Stimulated activated effector memory CD8-positive, alpha-beta T cell treated with anti-CD3 and anti-CD28 coated beads, Interleukin-12 subunit alpha, Interleukin-12 subunit beta, amount 100 ng/mL, for 72 hours (primary cell): Measurements from ENCODE around the gene KCNIP4.

Experiments used
- ATAC-seq: fragments of 150-1000 bp; cut with Tn5 transposase; 2 replicates; pipeline ENCODE4 v1.10.0; 2021
- DNase-seq, 2 donors: peaks; one replicate each; pipeline ENCODE4 v3.0.0; 2021 to 2022; ENCODE audit warnings: low spot score in 2 of 2
- H3K27ac Mint-ChIP-seq: one replicate; pipeline ENCODE4 v1.8.0; 2022; ENCODE audit warnings: mild to moderate bottlenecking, mixed read lengths
- H3K36me3 Mint-ChIP-seq: one replicate; pipeline ENCODE4 v1.8.0; 2022; ENCODE audit warnings: mild to moderate bottlenecking, mixed read lengths
- H3K4me1 Mint-ChIP-seq: one replicate; pipeline ENCODE4 v1.8.0; 2022; ENCODE audit warnings: mixed read lengths
- H3K4me3 Mint-ChIP-seq: one replicate; pipeline ENCODE4 v1.8.0; 2022; ENCODE audit warnings: mild to moderate bottlenecking, mixed read lengths
- H3K9me3 Mint-ChIP-seq: one replicate; pipeline ENCODE4 v1.8.0; 2022; ENCODE audit warnings: mixed read lengths

Gene KCNIP4

DNA sequence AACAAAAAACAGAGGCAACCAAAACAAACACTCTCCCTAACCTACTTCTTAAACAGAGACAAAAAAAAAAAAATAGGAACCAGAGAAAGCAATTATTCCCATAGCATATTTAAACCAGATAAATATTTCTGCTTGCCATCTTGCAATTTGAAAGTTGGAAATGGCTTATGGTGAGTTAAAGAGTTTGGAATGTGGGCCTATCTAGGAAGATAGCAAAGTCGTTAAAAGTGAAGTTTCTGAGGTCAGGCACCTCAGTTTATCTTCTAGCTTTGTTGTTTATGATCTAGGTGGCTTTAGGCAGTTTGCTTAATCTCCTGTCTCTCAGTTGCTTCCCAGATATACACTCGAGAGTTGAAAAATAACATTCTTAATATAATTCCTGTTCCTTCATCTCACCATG lies 284.2 kb downstream of the KCNIP4 start:
- no peak for ATAC-seq
- no peak for DNase-seq
- peaks cover 18% of the 10 kb centered on the region for H3K9me3 Mint-ChIP-seq
- no peaks in the 10 kb centered on the region for H3K36me3 Mint-ChIP-seq
- no peak overlapping the region for H3K27ac Mint-ChIP-seq
- no peak overlapping the region for H3K4me3 Mint-ChIP-seq
- H3K4me1 Mint-ChIP-seq, result no peaks in the 10 kb centered on the region

DNA sequence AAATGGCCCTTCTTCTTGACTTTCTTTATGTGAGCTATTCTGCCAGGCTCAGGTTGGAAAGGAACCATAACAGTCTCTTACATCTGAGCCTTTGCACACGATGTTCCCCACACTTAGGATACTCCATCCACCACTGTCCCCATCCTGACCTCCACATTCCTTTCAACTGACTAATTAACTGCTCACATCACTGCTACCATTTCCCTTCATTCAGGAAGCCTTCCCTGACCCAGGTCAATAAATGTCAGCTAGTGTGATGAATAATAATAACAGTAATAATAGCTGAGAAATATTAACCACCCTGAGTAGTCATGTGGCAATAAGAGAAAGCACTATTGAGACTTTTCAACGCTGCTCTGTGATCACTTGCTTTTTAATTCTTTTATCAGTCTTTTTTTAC lies 291.7 kb downstream of the KCNIP4 start:
- DNase-seq (no peak), ATAC-seq (no peak)
- Mint-ChIP-seq H3K4me3 (no peak overlapping the region), H3K27ac (no peak overlapping the region), H3K4me1 (no peaks in the 10 kb centered on the region), H3K9me3 (peaks cover 6% of the 10 kb centered on the region), H3K36me3 (no peaks in the 10 kb centered on the region)

DNA sequence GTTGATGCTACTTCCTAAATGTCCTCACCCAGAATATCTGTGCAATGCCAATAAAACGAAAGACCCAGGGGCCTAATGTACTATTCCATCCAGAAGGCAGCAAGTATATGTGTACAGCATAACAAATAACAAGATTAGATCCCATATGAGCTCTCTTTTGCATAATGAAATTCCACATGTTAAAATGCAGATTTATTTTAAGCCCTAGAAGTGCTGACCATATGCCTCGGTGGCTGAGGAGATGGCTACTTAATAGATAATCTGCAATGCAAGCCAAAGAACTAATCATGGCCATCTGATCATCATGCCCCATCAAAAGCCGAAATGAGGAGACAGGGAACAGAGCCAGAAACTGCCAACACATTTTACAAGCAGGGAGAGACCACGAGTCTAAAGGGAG lies 293.5 kb downstream of the KCNIP4 start:
- Mint-ChIP-seq H3K27ac (no peak overlapping the region), H3K36me3 (no peaks in the 10 kb centered on the region), H3K4me3 (no peak overlapping the region), H3K4me1 (no peaks in the 10 kb centered on the region), H3K9me3 (peaks cover 5% of the 10 kb centered on the region)
- DNase-seq (no peak), ATAC-seq (no peak)

DNA sequence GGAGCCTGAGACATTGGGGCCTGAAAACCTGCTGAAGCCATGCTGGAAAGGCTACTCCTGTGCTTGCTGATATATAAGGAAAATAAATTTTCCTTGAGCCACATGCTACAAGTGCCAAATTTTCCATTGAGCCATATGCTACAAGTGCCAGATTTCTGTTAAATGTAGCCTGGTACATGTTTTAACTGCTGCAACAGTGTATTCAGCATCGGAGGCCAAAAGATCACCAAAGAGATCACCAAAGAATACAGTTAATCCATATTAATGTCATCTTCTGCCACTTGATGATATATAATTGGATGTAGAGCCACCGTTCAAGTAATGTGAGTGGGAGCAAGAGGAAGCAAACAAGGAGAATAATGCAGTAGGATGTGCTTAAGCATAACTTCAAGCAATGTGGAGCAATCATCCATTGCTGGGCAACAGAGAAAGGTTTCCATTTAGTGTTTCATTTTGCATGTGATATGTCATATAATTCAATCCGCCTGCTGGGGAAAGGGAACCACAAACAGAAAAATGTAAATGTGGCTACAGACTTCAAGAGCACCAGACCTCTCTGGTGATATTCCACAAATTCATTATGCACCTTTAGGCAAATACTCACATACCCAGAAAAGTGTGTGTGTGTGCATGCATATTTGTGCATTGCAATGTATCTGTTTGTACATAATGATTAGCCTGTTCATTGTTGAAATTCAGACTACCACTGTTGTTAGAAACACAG lies 295.9 kb downstream of the KCNIP4 start:
- H3K27ac Mint-ChIP-seq, result no peak overlapping the region
- ATAC-seq (no peak), DNase-seq (no peak)
- H3K9me3 Mint-ChIP-seq, result peaks cover 4% of the 10 kb centered on the region
- no peak overlapping the region for H3K4me3 Mint-ChIP-seq
- H3K36me3 Mint-ChIP-seq, result no peaks in the 10 kb centered on the region
- no peaks in the 10 kb centered on the region for H3K4me1 Mint-ChIP-seq

DNA sequence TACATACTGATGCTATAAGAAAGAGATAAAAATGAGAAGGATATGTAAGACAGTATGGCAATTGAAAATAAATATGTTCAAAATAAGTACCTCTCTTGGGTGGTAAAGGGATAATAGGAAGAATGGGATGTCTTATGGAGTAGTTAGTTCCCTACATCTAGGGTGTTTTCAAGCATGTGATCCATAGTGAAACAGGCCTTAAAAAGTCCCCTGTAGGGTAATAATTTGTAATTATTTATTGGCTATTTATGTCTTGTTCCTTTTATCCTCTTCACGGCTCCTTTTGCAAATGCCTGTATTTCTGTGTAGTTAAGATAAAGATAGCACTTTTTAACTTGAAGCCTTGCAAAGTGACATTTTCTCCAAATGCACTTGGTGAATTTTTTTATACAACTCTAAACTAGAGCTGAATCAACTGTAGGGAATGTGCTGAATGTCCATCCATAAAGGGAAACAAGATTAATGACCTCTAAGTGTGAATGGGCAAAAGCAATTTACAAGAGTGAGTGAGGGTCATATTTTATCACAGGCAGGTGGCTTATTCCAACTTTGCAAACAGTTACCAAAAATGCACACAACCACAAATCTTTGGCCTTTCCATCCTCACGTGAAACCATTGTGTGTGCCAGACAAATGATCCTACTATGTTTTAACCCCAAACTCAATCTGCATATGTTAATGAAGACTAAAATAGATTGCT lies 299.0 kb downstream of the KCNIP4 start:
- H3K27ac Mint-ChIP-seq, result no peak overlapping the region
- no peaks in the 10 kb centered on the region for H3K36me3 Mint-ChIP-seq
- DNase-seq (no peak), ATAC-seq (no peak)
- H3K4me1 Mint-ChIP-seq, result no peaks in the 10 kb centered on the region
- H3K9me3 Mint-ChIP-seq, result peaks cover 4% of the 10 kb centered on the region
- H3K4me3 Mint-ChIP-seq, result no peak overlapping the region

DNA sequence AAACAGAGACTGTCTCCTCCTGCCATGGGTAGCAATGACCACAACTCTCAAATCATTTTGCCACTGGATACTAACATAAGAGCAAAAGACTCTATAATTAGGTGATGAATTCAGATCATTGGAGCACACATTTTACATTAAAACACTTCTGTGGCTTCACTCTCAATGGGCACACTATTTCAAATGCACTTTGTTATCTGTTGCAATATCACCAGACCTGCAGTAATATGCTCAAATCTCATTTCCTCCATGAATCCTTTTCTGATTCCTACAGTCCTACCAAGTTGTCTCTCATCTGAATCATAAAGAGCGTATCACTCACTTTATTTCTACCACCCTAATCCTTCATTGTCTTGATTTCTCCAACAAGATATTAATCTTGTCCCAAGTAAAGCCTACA lies 302.8 kb downstream of the KCNIP4 start:
- Mint-ChIP-seq H3K27ac (no peak overlapping the region), H3K4me3 (no peak overlapping the region), H3K4me1 (no peaks in the 10 kb centered on the region), H3K36me3 (no peaks in the 10 kb centered on the region), H3K9me3 (peaks cover 3% of the 10 kb centered on the region)
- DNase-seq, result no peak
- no peak for ATAC-seq

DNA sequence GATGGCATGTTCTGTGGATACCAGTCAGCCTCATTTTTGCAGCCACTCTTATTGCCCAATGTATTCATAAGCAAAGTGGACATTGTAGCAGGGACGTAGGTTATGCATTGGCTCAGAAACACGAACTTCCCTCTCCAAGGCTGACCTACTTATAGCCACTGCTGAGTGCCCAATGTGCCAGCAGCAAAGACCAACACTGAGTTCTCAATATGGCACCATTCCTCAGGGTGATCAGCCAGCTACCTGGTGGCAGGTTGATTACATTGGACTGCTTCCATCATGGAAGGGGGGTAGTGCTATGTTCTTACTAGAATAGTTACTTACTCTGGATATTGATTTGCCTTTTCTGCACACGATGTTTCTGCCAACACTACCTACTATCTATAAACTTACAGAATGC lies 306.9 kb downstream of the KCNIP4 start:
- Mint-ChIP-seq H3K27ac (no peak overlapping the region), H3K4me1 (no peaks in the 10 kb centered on the region), H3K9me3 (peaks cover 3% of the 10 kb centered on the region), H3K4me3 (no peak overlapping the region), H3K36me3 (no peaks in the 10 kb centered on the region)
- DNase-seq, result no peak
- no peak for ATAC-seq

DNA sequence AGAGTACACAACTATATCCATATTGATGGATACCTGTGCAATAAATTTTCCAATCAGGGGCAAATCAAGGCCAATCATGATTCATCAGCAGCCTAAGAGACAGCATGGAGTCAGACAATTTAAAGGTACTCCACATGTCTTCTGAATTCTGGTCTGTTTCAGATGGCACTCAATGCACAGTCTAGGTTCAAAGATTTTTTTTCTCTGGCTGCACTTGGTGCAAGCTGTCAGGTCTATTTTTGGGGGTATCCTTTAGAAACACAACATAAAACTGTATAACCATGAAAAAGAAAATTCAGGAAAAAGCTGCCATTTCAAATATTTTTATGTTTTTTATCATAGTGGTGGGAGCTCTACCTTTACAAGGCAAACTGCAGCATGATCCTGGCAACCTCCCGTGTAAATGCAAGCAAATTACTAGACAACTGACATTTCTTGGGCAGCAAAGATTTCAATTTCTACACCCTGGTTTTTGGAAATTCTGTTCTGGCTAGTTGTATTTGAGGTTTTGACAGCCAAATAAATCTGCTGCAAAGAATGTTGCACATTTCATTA lies 310.3 kb downstream of the KCNIP4 start:
- no peaks in the 10 kb centered on the region for H3K4me1 Mint-ChIP-seq
- no peak overlapping the region for H3K27ac Mint-ChIP-seq
- H3K9me3 Mint-ChIP-seq, result no peaks in the 10 kb centered on the region
- no peaks in the 10 kb centered on the region for H3K36me3 Mint-ChIP-seq
- ATAC-seq (no peak), DNase-seq (no peak)
- no peak overlapping the region for H3K4me3 Mint-ChIP-seq

DNA sequence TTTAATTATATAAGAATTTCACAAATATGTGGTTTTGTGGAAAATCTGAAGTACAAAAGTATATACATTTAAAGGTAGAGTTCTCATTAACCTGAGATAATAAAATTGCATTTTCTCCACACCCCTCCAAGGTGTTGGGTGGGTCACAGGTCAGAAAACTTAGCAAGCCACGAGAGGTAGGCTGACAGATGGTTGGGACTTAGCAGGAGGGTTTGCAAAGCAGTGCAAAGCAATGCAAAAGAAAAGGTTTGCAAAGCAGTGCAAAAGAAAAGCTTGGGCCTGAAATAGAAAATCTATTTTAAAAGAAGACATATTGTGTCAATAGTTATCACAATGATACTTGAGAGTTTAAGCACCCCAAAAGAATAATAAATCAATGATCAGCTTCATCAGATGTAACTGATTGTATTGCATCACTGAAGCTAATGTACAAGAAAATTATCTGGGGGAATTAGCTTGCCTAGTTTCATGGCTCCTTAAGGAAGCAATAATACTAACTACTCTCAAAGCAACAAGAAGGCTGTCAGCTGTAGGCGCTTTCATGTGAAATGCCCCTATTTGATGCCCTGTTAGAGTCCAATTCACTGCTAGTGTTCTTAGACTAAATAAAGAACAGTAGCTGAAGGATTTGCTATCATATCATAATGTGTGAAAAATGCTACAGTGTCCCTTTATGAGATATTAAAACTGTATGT lies 319.5 kb downstream of the KCNIP4 start:
- Mint-ChIP-seq H3K4me1 (no peaks in the 10 kb centered on the region), H3K36me3 (no peaks in the 10 kb centered on the region), H3K4me3 (no peak overlapping the region), H3K9me3 (peaks cover 12% of the 10 kb centered on the region), H3K27ac (no peak overlapping the region)
- ATAC-seq, result no peak
- no peak for DNase-seq

DNA sequence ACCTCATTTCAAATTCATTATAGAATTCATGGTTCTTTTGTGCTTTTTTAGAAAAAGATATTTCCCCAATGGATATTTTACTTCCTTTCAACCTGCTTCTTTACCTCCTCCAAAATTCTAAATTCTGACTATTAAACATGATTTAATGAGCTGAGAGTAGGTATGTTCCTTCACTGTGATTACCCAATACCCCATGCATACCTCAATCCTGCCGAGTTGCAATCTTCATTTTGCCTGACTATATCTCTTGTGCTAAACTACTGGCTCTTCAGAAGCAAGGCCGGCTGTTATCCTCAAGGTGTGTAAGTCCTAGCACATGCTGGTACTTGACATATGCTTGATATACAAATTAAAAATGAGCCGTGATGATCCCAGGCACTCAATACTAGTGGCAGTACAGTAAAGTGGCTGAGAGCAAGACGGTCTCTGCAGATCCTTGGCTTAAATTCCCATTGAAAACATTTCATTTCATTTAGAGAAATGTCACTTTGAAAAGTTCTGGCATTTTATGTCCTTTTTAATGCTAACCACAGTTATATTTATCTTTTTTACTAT lies 320.4 kb downstream of the KCNIP4 start:
- DNase-seq (no peak), ATAC-seq (no peak)
- H3K36me3 Mint-ChIP-seq, result no peaks in the 10 kb centered on the region
- H3K27ac Mint-ChIP-seq, result no peak overlapping the region
- peaks cover 12% of the 10 kb centered on the region for H3K9me3 Mint-ChIP-seq
- no peak overlapping the region for H3K4me3 Mint-ChIP-seq
- no peaks in the 10 kb centered on the region for H3K4me1 Mint-ChIP-seq

DNA sequence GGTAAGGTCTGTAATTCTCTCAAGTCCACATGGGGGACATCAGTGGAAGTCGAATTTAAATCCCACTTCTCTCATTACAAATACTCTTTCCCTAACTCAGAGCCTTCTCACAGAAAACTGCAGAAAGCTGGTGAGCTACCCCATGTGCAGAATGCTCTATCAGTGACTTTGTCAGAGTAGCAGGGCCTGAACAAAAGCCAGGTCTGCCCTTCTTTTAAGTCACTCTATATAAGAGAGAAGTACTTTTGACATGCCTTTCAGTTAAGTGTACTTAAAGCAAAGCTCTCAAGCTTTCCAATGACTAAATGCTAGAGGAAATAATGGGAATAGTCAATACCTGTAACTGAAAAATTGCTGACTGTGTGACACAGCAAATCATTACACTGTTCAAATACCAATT lies 323.1 kb downstream of the KCNIP4 start:
- ATAC-seq, result no peak
- Mint-ChIP-seq H3K4me3 (no peak overlapping the region), H3K27ac (no peak overlapping the region)

DNA sequence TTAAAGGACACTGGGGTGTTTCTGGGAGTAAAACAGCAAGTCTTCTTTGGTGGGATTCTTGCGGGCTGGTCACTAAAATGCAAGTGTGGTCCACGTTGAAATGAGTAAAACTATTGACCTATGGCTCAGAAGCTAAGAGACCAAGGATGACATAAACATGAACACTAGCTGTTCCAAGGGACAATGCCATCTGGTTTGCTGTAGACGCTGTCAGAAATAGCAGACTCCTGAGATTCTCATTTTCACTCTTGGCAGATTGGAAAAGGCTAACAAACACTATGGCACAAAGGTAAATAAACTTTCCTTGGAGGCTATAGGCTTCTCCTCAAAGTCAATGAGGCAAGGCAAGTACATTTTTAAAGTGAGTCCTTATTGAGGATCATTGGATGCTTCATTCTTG lies 343.6 kb downstream of the KCNIP4 start:
- Mint-ChIP-seq H3K27ac (no peak overlapping the region), H3K36me3 (no peaks in the 10 kb centered on the region), H3K4me3 (no peak overlapping the region), H3K9me3 (peaks cover 23% of the 10 kb centered on the region), H3K4me1 (no peaks in the 10 kb centered on the region)
- ATAC-seq (no peak), DNase-seq (no peak)

More for the DNA sequence above, 323.1 kb downstream of the KCNIP4 start:
- H3K4me1 Mint-ChIP-seq, result no peaks in the 10 kb centered on the region
- peaks cover 4% of the 10 kb centered on the region for H3K9me3 Mint-ChIP-seq
- no peak for DNase-seq
- no peaks in the 10 kb centered on the region for H3K36me3 Mint-ChIP-seq

DNA sequence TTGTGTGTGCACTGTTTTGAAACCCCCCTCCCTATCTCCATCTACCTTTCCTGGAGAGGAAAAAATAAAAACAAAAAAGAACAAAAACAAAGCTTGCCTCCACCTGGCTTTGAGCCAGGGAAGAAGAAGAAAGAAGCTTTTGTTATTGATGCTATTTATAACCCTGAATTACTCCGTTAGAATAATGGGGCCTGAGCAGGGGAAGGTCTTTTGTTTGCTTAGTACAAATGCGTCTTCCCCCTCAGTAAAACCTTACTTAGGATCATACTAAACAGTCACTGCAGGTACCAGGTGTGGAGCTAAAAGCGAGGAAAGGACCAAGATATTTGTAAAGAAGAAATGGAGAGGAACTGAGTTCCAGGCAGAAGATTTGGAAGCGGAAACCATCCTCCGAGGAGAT lies 352.1 kb downstream of the KCNIP4 start:
- H3K4me3 Mint-ChIP-seq, result no peak overlapping the region
- H3K4me1 Mint-ChIP-seq, result no peaks in the 10 kb centered on the region
- no peak overlapping the region for H3K27ac Mint-ChIP-seq
- ATAC-seq (no peak), DNase-seq (no peak)
- no peaks in the 10 kb centered on the region for H3K36me3 Mint-ChIP-seq
- peaks cover 12% of the 10 kb centered on the region for H3K9me3 Mint-ChIP-seq

DNA sequence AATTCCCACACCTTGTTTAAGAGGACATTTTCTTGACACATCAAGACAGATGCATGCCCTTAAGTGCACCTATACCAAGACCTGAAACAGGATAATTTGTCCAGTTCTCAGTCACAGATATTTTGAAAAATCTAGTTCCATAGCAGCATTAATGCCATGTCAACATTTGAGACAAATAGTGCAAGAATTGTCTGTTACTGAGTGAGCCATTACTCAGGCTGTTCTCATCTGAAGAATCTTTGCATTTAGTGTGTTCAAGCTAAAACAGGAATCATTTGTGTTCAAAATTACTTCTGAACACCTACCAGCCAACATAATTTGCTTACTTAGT lies 354.9 kb downstream of the KCNIP4 start:
- H3K4me3 Mint-ChIP-seq, result no peak overlapping the region
- ATAC-seq (no peak), DNase-seq (no peak)
- H3K9me3 Mint-ChIP-seq, result peaks cover 9% of the 10 kb centered on the region
- H3K27ac Mint-ChIP-seq, result no peak overlapping the region
- H3K4me1 Mint-ChIP-seq, result no peaks in the 10 kb centered on the region
- no peaks in the 10 kb centered on the region for H3K36me3 Mint-ChIP-seq

DNA sequence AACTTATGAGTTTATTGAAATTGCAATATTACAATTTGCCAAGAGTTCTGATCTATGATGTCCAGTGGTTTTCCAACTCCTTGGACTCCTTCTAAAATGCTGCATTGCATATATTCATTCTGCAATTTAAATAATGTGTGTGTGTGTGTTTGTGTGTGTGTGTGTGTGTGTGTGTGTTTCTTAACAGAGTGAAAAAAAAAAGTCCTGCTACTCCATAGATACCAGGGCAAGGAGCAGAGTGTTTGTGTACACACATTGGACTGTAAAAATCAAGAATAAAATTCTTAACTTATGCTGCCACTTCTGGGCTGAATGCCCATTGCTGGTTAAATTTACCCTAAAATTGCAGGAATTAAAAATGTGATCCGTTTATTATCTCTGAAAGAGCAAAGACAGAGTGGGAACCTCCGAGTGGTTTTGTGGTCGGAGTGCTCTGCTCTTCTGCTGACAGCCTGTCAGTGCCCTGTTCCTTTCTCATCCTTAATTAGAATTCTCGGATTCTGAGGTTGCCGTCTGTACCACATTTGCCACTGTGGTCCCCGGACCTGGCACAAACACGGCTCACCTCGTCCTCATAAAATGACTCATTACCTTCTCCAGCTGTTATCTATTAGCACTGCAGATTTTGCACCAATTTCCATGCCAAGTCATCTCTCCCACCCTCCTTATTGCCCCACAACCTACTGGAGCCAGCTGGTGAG lies 355.5 kb downstream of the KCNIP4 start:
- DNase-seq, result no peak
- no peak for ATAC-seq
- no peaks in the 10 kb centered on the region for H3K4me1 Mint-ChIP-seq
- no peak overlapping the region for H3K27ac Mint-ChIP-seq
- H3K36me3 Mint-ChIP-seq, result no peaks in the 10 kb centered on the region
- peaks cover 9% of the 10 kb centered on the region for H3K9me3 Mint-ChIP-seq
- no peak overlapping the region for H3K4me3 Mint-ChIP-seq
